OCI-LY7 (cell line): ENCODE results near the gene RARB. TPM values are rescaled to one million over a fixed set of nuclear protein-coding genes. Genes with fewer than 3 reads are reported as not detected.

ENCODE experiments used
- BruUV-seq: library from RNA; stranded (reverse); fragments of 400-500 nt; replicated peaks from 2 replicates; lab custom pipeline; 2021; lab: Mats Ljungman, UMichigan
- CTCF ChIA-PET: fragments of 300-600 bp; sonication (Branson Sonifier 250); formaldehyde crosslinking; loops from one replicate; lab custom pipeline; 2022; ENCODE audit warnings: antibody characterized with exemption; ENCODE audit not compliant: unreplicated experiment; lab: Charles Lee
- POLR2A ChIA-PET: fragments of 300-600 bp; sonication (Branson Sonifier 250); formaldehyde crosslinking; loops from one replicate; lab custom pipeline; 2022; ENCODE audit warnings: antibody characterized with exemption; lab: Charles Lee
- DNase-seq: peaks from one replicate; pipeline ENCODE4 v3.0.0-alpha.2; 2015; ENCODE audit warnings: low spot score
- H2AFZ ChIP-seq: fragments of 200-600 bp; sonication (generic), shearing (Covaris generic); 2 replicates; pipeline ENCODE4 v1.6.1; 2014; ENCODE audit warnings: mild to moderate bottlenecking, antibody characterized with exemption, low read length, moderate library complexity
- H3K27ac ChIP-seq: fragments of 200-600 bp; sonication (generic); 2 replicates; pipeline ENCODE4 v1.5.1; 2014; ENCODE audit warnings: mixed run types, low read depth, mild to moderate bottlenecking, moderate library complexity, low read length, inconsistent platforms; ENCODE audit not compliant: poor library complexity, severe bottlenecking
- H3K36me3 ChIP-seq: fragments of 200-600 bp; sonication (generic); 2 replicates; pipeline ENCODE4 v1.6.1; 2014; ENCODE audit warnings: mild to moderate bottlenecking, antibody characterized with exemption, low read length, moderate library complexity, mixed read lengths; ENCODE audit not compliant: insufficient read depth
- H3K4me1 ChIP-seq: fragments of 200-600 bp; sonication (generic); 2 replicates; pipeline ENCODE4 v1.5.1; 2014; ENCODE audit warnings: mild to moderate bottlenecking, low read length; ENCODE audit not compliant: insufficient read depth, poor library complexity, severe bottlenecking
- H3K4me2 ChIP-seq: fragments of 200-600 bp; sonication (generic); 2 replicates; pipeline ENCODE4 v1.6.1; 2014; ENCODE audit warnings: mild to moderate bottlenecking, low read length
- H3K4me3 ChIP-seq: fragments of 200-600 bp; sonication (generic); 2 replicates; pipeline ENCODE4 v1.5.1; 2014; ENCODE audit warnings: mild to moderate bottlenecking, low read depth, low read length; ENCODE audit not compliant: poor library complexity, severe bottlenecking
- H3K79me2 ChIP-seq: fragments of 200-600 bp; sonication (generic); 2 replicates; pipeline ENCODE4 v1.6.1; 2016; ENCODE audit warnings: low read depth, mild to moderate bottlenecking, low read length, moderate library complexity, mixed read lengths; ENCODE audit not compliant: insufficient read depth
- H3K9me2 ChIP-seq: fragments of 200-600 bp; sonication (generic); 2 replicates; pipeline ENCODE4 v1.6.1; 2016; ENCODE audit warnings: mild to moderate bottlenecking, low read length, mixed read lengths; ENCODE audit not compliant: insufficient read depth
- H3K9me3 ChIP-seq: fragments of 200-600 bp; sonication (generic); 2 replicates; pipeline ENCODE4 v1.6.1; 2014; ENCODE audit warnings: mild to moderate bottlenecking, mixed run types, low read length, mixed read lengths
- H4K20me1 ChIP-seq: fragments of 200-600 bp; sonication (generic); 2 replicates; pipeline ENCODE4 v1.6.1; 2014; ENCODE audit warnings: mild to moderate bottlenecking, antibody characterized with exemption, low read length, moderate library complexity, mixed read lengths; ENCODE audit not compliant: insufficient read depth
- EZH2phosphoT487 ChIP-seq: fragments of 200-600 bp; sonication (generic); IDR thresholded peaks from 2 replicates; pipeline ENCODE4 v1.6.1; 2018; ENCODE audit warnings: low read depth, borderline replicate concordance, mild to moderate bottlenecking, mixed run types, antibody characterized with exemption, low read length, moderate library complexity, mixed read lengths
- intact Hi-C: fragments of 100-400 bp; cut with micrococcal nuclease; formaldehyde crosslinking; loops from one replicate; pipeline ENCODE4 v1.10.0; 2022; ENCODE audit not compliant: unreplicated experiment
- total RNA-seq, 2 experiments: library from RNA; depleted of rRNA in 1 of 2; stranded (reverse); fragments of >200 nt in 1 of 2; shearing (Covaris generic) in 1 of 2; gene quantifications; 2 replicates each; pipeline ENCODE4 v1.2.3, GENCODE V29; 2014 to 2022
- TF ChIP-seq, protein P1 (sequence below): fragments of 200-600 bp; sonication (generic); conservative IDR thresholded peaks from 2 replicates; pipeline ENCODE4 v1.5.1; 2014; ENCODE audit warnings: mild to moderate bottlenecking, antibody characterized with exemption, low read length, moderate library complexity, mixed read lengths

RARB gene
- total RNA-seq, 2 experiments from 2014 or later, result not detected

DNA sequence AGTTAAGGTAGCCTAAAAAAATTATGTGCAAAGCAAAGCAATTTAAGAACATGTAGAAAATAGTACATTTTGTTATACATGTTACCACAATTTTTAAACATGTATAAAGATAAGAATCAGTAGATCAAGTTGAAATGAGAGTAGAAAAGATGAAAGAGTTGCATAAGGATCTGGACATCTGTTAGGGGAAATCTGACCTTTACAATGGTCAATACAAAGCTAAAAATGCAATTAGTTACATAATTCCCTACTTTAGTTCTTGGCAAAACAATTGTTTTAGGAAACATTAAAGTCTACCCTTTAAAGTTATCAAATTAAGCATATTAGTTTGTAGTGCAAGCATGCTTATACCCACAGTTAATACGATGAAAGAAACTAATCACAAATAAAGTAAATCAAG is 203.9 kb downstream of the RARB start:
- peaks cover 98% of the 10 kb centered on the region for H3K36me3 ChIP-seq
- CTCF ChIA-PET, result no interaction called here
- H2AFZ ChIP-seq, result no peak overlapping the region
- no peaks in the 10 kb centered on the region for H3K9me3 ChIP-seq
- no peak for DNase-seq
- no peak overlapping the region for H3K4me2 ChIP-seq
- no TSS peak for BruUV-seq
- intact Hi-C loops, result no loop called here
- no peaks in the 10 kb centered on the region for H4K20me1 ChIP-seq
- no peak overlapping the region for H3K4me3 ChIP-seq
- POLR2A ChIA-PET, result interaction anchor here (0.7 kb wide), 1 partner anchor 29 kb away, joined by 3 read pairs; no protein-coding TSS in a partner anchor
- peaks cover under 1% of the 10 kb centered on the region; the same call in 1 of the 2 replicates for H3K79me2 ChIP-seq
- H3K4me1 ChIP-seq, result no peaks in the 10 kb centered on the region
- TF ChIP-seq, protein P1, sequence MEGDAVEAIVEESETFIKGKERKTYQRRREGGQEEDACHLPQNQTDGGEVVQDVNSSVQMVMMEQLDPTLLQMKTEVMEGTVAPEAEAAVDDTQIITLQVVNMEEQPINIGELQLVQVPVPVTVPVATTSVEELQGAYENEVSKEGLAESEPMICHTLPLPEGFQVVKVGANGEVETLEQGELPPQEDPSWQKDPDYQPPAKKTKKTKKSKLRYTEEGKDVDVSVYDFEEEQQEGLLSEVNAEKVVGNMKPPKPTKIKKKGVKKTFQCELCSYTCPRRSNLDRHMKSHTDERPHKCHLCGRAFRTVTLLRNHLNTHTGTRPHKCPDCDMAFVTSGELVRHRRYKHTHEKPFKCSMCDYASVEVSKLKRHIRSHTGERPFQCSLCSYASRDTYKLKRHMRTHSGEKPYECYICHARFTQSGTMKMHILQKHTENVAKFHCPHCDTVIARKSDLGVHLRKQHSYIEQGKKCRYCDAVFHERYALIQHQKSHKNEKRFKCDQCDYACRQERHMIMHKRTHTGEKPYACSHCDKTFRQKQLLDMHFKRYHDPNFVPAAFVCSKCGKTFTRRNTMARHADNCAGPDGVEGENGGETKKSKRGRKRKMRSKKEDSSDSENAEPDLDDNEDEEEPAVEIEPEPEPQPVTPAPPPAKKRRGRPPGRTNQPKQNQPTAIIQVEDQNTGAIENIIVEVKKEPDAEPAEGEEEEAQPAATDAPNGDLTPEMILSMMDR, result no peak
- TF ChIP-seq EZH2phosphoT487, result no peak
- no peaks in the 10 kb centered on the region for H3K9me2 ChIP-seq
- H3K27ac ChIP-seq, result no peak overlapping the region

- no peak overlapping the region for H3K27ac ChIP-seq
- no peak for DNase-seq
- H3K36me3 ChIP-seq, result peaks cover 98% of the 10 kb centered on the region
- intact Hi-C loops, result no loop called here
- H4K20me1 ChIP-seq, result no peaks in the 10 kb centered on the region
- ChIA-PET POLR2A (no interaction called here), CTCF (no interaction called here)
- H3K79me2 ChIP-seq, result peaks cover 7% of the 10 kb centered on the region; the same call in 1 of the 2 replicates
- H3K9me2 ChIP-seq, result no peaks in the 10 kb centered on the region
- no peaks in the 10 kb centered on the region for H3K4me1 ChIP-seq
- no peak for TF ChIP-seq EZH2phosphoT487
- TF ChIP-seq, protein P1, result no peak
- H3K4me3 ChIP-seq, result no peak overlapping the region
- H3K9me3 ChIP-seq, result no peaks in the 10 kb centered on the region
- BruUV-seq, result no TSS peak
- no peak overlapping the region for H3K4me2 ChIP-seq
- H2AFZ ChIP-seq, result no peak overlapping the region
Observed at GRCh38 chr3:25633919-25634318, 205.9 kb downstream of the RARB start.

DNA sequence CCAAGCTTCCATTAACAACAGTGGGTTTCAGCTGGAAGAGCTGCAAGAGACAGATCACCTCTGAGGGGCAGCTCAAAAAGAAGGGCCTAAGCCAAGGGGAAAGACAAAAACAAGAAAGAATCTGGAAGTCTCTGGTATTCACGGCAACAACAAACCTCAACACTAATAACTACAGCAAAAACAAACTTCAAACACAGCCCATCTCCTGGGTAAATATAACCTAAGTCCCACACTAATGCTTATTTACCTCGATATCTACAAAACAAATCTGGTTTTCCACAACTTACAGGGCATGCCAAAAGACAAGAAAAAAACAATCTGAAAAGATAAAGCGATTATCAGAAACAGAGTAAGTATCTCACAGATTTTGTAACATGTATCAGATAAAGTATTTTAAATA is 207.0 kb downstream of the RARB start:
- intact Hi-C loops, result no loop called here
- Histone ChIP-seq H3K9me2 (no peaks in the 10 kb centered on the region), H3K4me3 (no peak overlapping the region), H3K9me3 (no peaks in the 10 kb centered on the region), H2AFZ (no peak overlapping the region), H3K27ac (no peak overlapping the region), H4K20me1 (no peaks in the 10 kb centered on the region), H3K4me1 (no peaks in the 10 kb centered on the region), H3K36me3 (peaks cover 97% of the 10 kb centered on the region), H3K79me2 (peaks cover 7% of the 10 kb centered on the region; the same call in 1 of the 2 replicates), H3K4me2 (no peak overlapping the region)
- BruUV-seq, result no TSS peak
- TF ChIP-seq, protein P1, result no peak
- no peak for TF ChIP-seq EZH2phosphoT487
- CTCF ChIA-PET, result interaction anchor here (1.1 kb wide), 1 partner anchor 22 kb away, joined by 3 read pairs; no protein-coding TSS in a partner anchor
- POLR2A ChIA-PET, result interaction anchor here (0.7 kb wide), 2 partner anchors 14 to 54 kb away, joined by 3 read pairs; no protein-coding TSS in a partner anchor
- DNase-seq, result no peak
